ENCODE results near the gene COG8.

COG8 gene

GRCh38 chr16:69382421-69382820, 43.1 kb upstream of the COG8 start:
- Histone ChIP-seq H4K20me1 (ENCODE audit: control insufficient read depth, insufficient read depth, low read depth, low read length) (peaks cover 4% of the 10 kb centered on the region; the same call in 1 of the 2 replicates), H3K27me3 (ENCODE audit: control insufficient read depth, low read length) (no peaks in the 10 kb centered on the region), H3K4me1 (ENCODE audit: control insufficient read depth, low read length) (peaks cover 58% of the 10 kb centered on the region), H3K4me2 (ENCODE audit: low read length) (peak overlapping the region; percentile 96), H3K36me3 (ENCODE audit: control insufficient read depth, low read length) (peaks cover 77% of the 10 kb centered on the region), H3K79me2 (ENCODE audit: control insufficient read depth, low read length) (peaks cover 87% of the 10 kb centered on the region), H3K9me3 (ENCODE audit: control insufficient read depth, insufficient read depth, low read length) (no peaks in the 10 kb centered on the region), H3F3A (ENCODE audit: control insufficient read depth, insufficient read depth) (peaks cover 16% of the 10 kb centered on the region), H3K27ac (ENCODE audit: low read depth, low read length) (no peak overlapping the region; the same call in 1 of the 2 replicates), H3K4me3 (ENCODE audit: low read length) (peak overlapping the region; percentile 22), H3K9me2 (replicated peaks; ENCODE audit: control insufficient read depth, low read length) (no peaks in the 10 kb centered on the region)
- TF ChIP-seq EZH2phosphoT487 (IDR thresholded peaks at IDR 0.05; ENCODE audit: borderline replicate concordance, low read length), result no peak
- no peak for TF ChIP-seq CTCF (IDR thresholded peaks at IDR 0.05; ENCODE audit: low read depth, low read length, poor library complexity, severe bottlenecking)

GRCh38 chr16:69381231-69381630, 41.9 kb upstream of the COG8 start:
- Histone ChIP-seq H3K9me3 (ENCODE audit: control insufficient read depth, insufficient read depth, low read length) (no peaks in the 10 kb centered on the region), H3K4me2 (ENCODE audit: low read length) (peak overlapping the region; percentile 96), H3K27me3 (ENCODE audit: control insufficient read depth, low read length) (no peaks in the 10 kb centered on the region), H3K79me2 (ENCODE audit: control insufficient read depth, low read length) (peaks cover 93% of the 10 kb centered on the region), H4K20me1 (ENCODE audit: control insufficient read depth, insufficient read depth, low read depth, low read length) (peaks cover 4% of the 10 kb centered on the region; the same call in 1 of the 2 replicates), H3K9me2 (replicated peaks; ENCODE audit: control insufficient read depth, low read length) (no peaks in the 10 kb centered on the region), H3K4me3 (ENCODE audit: low read length) (no peak overlapping the region), H3K4me1 (ENCODE audit: control insufficient read depth, low read length) (peaks cover 61% of the 10 kb centered on the region), H3K27ac (ENCODE audit: low read depth, low read length) (no peak overlapping the region), H3F3A (ENCODE audit: control insufficient read depth, insufficient read depth) (peaks cover 18% of the 10 kb centered on the region), H3K36me3 (ENCODE audit: control insufficient read depth, low read length) (peaks cover 88% of the 10 kb centered on the region)
- TF ChIP-seq EZH2phosphoT487 (IDR thresholded peaks at IDR 0.05; ENCODE audit: borderline replicate concordance, low read length) (no peak), CTCF (IDR thresholded peaks at IDR 0.05; ENCODE audit: low read depth, low read length, poor library complexity, severe bottlenecking) (no peak)

GRCh38 chr16:69378760-69379159, 39.4 kb upstream of the COG8 start:
- no peak for TF ChIP-seq EZH2phosphoT487 (IDR thresholded peaks at IDR 0.05; ENCODE audit: borderline replicate concordance, low read length)
- no peak for TF ChIP-seq CTCF (IDR thresholded peaks at IDR 0.05; ENCODE audit: low read depth, low read length, poor library complexity, severe bottlenecking)
- Histone ChIP-seq H3K36me3 (ENCODE audit: control insufficient read depth, low read length) (peaks cover 89% of the 10 kb centered on the region), H3K4me2 (ENCODE audit: low read length) (no peak overlapping the region)

More at GRCh38 chr16:69378760-69379159, 39.4 kb upstream of the COG8 start:
- Histone ChIP-seq H3K79me2 (ENCODE audit: control insufficient read depth, low read length) (peaks cover 94% of the 10 kb centered on the region), H4K20me1 (ENCODE audit: control insufficient read depth, insufficient read depth, low read depth, low read length) (no peaks in the 10 kb centered on the region), H3F3A (ENCODE audit: control insufficient read depth, insufficient read depth) (peaks cover 23% of the 10 kb centered on the region), H3K4me3 (ENCODE audit: low read length) (no peak overlapping the region), H3K9me2 (replicated peaks; ENCODE audit: control insufficient read depth, low read length) (no peaks in the 10 kb centered on the region), H3K27ac (ENCODE audit: low read depth, low read length) (no peak overlapping the region), H3K27me3 (ENCODE audit: control insufficient read depth, low read length) (no peaks in the 10 kb centered on the region), H3K9me3 (ENCODE audit: control insufficient read depth, insufficient read depth, low read length) (no peaks in the 10 kb centered on the region), H3K4me1 (ENCODE audit: control insufficient read depth, low read length) (peaks cover 75% of the 10 kb centered on the region)

All from DOHH2 (cell line).